GM03348 (cell line): ENCODE data around the gene NCBP2L.

Experiments
- DNase-seq: peaks from one replicate; pipeline ENCODE4 v3.0.0; 2012; ENCODE audit warnings: low spot score

The NCBP2L gene

DNA sequence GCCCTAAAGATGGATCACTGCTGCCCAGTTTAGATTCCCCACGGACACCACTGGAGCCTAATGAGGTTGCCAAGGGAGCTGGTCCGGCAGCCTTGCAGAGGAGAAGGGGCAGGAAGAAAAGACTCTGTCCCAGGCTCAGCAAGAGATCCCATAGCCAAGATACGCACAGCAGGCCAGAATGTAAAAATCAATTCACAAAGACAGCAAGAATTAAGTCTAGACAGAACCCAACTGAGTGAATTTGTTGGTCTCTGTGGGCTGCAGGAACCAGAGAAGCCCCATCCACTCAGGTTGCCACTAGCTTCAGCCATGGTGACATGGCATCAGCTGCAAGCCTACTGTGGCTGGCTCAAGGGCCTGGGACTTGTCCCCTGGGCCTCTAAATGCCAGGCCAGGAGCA, 24.8 kb upstream of the NCBP2L start:
- DNase-seq = no peak

DNA sequence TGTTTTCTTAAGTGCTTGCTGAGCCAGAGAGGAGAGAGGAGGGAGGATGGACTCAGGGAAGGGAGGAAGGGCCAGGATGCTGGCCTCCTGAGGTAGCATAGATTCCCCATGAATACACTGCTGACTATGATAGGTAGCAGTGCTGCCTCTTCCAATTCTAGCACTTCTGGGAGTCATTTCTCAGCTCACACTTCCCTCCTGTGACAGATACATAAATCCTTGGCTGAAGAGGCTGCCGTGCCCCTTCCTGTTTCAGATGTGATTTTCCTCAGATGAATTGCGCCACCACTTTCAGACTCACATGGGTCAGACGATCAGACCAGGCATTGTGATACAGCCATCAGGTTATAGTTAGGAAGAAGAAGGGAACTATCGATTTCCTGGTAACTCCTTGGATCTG, 24.3 kb upstream of the NCBP2L start:
- DNase-seq = no peak

DNA sequence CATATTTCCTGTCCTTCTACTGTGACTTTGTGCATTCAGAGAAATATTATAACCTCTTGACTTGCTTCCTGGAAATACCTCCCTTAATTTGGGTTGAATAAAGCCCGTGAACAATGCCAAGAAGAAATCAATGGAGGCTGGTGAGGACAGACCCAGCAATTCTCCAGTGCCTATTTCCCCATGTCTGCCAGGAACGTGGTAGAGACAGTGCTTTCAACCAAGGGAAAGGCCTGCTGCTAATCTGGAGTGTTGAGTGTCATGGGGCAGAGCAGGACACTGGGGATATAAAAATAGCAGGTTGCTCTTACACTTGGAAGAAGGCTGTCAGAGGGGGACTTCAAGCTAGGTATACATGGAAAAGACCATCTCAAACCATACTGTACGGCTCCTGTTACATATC, 21.8 kb upstream of the NCBP2L start:
- no peak for DNase-seq

DNA sequence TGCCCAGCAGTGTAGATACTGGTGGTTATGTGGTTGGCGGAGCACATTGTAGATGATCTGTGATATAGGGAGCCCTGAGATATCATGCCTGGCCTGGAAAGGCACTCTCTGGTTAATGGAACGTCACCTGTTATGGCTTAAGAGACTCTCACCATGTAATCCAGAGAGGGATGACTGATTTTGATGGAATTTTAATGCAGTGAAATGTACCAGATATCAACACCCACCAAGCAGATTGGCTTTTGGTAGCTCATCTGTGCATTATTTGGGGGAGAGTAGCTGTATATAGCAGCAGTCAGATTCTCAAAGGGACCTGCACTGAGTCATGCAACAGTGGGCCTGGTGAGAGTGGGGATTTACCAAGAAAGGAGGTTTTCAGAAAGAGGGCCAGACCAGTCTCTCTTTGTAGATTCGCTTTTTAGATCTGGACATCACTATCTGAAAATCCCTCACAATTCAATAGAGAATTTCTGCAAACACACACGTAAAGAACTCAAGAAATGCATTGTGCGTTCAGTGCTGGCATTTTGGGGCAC, 19.2 kb upstream of the NCBP2L start:
- no peak for DNase-seq

DNA sequence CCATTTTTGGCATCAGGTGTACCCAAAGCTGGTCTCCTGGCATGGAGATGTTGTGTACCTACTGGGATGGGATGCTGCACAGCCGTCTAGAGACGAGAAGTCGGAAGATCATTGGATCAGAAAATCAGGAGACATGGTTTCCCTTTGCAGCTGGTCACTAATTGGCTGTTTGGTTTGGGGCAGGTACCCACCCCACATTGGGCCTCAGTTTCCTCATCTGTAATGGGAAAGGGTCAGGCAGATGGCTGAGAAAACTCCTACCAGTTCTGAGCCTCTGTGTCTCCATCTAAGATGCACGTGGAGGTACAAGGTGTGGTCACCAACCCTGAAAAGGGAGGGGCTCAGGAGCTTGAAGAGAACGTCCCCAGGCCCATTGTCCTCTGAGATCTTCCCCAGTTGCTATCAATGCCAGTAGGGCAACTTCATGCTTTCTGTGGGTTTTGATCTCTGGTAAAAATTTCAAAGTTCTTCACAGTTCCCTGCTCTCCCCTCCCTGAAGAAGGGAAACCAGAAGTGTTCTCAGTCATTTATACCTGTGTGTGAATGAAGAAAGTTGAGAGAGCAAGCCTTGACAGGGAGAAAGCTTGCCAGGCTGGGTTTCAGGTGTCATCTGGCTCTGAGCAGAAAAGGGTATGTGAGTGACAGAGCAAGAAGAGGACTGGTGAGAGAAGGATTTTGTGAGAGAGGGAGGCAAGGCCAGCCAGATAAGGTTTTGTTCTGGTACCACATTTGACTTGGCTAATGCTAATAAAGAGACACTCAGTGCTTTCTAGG, 17.0 kb upstream of the NCBP2L start:
- DNase-seq = no peak

DNA sequence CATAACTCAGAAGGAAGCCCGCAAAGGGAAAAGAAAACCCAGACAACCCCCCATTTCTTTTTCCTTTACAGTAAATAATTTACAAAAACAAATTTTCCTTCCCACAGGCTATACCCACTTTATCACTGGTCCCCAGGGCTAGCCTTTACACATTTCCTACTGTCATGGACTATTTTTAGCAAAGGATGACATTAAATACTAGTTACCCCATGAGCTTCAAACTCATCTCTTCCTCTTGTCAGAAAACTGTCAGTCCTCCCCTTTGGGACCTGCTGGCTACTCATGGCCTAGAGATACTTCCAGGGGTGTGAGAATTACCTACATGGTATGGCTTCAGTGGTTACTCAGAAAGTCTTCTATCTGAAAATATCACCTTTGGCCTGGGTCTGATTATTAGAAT, 13.9 kb upstream of the NCBP2L start:
- DNase-seq = no peak

DNA sequence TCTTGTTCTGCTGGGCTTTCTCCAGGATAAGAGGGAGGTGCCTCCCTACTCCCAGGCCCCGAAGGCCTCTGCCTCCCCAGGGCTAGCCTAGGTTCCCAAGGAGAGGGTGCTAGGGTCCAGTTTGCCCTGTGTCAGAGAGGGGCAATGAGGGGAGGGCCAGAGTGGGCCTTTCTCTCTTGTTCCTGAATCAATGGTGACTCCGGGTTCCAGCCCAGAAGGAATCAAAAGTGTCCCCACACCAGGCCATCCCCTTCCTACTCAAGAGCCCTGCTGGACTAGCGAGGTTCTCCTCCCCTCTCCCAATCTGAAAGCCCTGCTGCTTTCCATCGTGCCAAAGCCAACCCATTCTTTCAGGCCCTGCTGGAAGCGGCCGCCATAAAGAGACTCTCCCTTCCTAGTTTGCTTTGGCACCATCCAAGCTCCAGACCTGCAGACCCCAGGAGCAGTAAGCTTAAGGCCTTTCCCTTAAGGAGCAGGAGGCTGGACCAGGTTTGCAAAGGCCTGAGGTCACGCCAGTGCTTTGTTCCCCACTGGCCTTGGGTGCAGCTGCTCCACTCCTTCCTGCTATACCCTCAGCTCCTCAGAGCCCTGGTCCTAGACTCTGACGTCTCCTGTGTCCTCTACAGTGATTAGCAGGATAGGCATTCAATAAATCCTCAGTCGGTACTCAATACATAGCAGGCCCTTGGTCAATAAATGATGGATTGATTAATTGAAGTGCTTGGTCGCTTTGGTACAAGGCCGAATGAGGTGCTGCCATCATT, 12.5 kb upstream of the NCBP2L start:
- no peak for DNase-seq

DNA sequence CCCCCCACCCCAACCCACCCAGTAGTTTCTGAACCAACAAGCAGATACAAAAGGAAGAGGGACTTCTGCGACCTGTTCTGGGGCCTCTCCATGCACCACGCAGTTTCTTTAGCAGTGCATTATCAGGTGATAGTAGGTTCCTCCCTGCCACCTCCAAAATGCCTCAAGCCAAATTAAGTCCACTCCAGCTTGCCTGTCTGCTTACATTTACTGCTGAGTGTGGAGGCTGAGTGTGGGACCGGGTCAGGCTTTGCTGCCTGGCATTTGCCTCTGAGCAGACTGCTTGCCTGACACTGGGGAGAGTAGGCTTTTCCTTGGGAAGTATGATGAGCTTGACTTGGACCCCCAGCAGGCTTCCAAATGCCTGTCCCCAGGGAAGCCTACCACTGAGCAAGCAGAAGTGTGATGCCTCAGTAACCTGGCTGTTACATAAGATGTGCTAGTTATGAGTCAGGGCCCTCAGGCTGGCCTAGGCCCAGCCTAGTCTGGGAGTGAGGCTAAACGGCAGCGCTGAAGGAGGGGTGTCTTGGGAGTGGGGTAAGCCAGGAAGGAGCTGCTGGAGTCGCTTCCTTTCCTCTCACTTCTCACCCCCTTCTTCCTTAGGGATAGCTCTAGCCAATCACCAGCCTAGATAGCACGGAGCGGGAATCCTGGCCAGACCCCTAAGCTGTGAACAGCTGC, 10.9 kb upstream of the NCBP2L start:
- DNase-seq = peak; percentile 23

DNA sequence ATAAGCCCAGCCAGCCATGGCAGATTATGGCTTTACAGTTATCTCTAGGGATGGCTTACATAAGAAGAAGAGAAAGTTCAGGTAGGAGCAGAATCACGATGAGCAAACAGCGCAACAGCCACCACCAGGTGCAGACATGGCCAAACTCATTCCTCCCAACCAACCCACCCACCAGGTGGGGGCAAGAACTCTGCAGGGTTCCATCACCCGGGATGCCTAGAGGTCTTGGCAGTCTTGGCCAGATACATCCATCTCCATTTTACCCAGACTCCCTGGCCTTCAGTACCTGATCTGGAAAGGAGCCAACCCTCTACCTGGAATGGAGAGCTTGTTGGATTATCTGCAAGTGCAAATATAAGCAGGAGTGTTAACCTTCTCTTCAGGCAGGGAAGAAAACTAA, 9.5 kb upstream of the NCBP2L start:
- DNase-seq = no peak

DNA sequence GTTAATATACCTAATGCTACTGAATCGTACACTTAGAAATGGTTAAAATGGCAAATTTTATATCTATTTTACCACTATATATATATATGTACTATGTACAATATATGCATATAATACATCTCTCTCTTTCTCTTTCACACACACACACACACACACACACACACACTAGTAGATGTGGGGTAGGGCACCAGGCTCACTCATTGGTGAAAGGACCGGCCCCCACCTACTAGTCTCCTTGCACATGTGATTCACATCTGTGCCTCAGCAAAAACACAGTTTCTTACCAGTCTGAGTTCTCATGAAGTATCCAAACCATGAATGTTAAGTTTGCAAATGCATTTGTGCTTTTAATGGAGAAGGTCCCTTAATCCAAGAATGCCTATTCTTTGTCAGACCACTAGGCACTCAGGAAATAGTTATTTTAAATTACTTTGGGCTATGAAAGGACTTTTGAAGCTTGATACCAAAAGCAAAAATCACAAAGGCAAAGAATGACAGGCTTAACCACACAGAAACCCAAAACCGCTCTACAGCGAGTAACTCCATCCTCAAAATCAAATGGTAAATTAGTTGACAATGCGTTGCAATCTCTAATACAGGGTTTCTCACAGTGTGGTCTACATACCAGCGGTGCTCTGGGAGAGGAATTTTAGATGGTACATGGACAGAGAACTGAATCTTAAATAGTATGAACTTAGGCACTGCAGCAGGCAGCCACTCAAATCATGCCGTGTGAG, 7.8 kb upstream of the NCBP2L start:
- no peak for DNase-seq

DNA sequence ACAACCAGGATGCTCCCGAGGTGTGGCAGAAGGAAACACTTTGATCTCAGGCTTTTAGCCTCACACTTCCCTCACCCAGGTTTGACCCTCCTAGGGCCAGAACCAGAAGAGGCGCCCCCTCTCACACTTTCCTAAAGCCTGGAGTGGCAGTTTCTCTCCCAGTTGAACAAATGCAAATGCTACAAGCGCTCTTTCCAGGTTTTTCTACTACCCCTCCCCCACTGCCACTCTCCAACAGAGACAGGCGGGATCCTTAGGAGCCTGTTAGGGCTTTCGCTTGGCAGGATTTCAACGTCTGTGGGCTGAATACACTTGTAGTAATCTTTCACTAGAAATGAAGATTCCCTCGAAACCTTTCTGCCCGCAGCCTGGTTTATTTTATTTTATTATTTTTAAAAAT, 4.3 kb upstream of the NCBP2L start:
- DNase-seq = no peak

DNA sequence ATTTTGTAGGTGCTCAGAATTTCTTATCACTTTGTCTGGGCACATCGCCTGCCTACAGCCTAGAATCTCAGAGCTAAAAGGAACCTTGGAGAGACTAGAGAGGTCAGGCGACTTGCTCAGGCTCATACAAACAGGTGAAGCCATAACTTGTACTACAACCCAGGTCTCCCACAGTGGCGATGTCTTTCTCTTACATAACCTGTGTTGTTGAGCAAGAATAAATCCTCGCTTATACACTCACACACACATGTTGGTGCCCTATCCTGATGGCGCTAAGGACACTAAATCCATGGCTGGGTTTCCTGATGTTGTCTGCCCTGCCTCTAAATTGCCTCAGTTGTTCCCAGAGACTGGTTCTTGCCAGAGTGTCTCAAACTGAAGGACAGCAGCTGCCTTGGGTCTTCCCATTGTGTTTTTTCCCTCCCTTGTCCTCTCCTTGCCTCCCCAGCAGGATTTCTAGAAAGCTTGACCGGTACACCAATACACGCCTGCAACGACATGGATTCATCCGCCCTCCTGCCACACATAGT, 3.6 kb upstream of the NCBP2L start:
- DNase-seq = no peak

DNA sequence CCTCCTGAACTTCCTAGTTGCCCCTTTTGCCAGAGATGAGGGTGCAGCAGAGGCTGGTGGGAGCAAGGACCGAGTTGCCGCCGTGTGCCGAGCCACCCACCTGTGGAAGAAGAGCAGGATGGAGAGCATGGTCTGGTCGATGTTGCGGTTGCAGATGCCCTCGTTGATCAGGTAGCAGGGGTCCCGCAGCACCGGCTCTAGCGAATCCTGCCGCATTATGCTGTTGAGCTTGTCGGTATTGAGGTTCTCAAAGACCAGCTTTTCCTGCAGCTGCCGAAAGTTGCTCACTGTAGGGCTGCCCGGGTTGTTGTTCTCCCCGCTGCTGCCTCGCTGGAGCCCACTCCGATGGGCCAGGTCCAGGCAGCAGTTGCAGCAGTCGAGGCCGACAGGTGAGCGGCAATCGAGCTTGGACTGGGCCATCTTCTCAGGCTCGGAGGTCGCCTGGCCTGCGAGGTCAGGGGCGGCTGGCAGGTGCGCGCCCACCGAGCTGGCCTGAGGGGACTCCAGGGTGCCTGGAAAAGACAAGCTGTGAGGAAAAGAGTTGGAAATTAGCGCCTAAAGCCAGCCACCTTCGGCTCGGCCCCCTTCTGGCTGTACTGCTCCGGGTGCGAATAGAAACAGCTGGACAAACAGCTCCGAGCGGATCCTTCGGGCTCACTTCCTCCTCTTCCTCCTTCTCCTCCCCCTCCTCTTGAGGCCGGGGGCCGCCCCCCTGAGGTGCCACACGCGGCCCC, 2.4 kb upstream of the NCBP2L start:
- no peak for DNase-seq

DNA sequence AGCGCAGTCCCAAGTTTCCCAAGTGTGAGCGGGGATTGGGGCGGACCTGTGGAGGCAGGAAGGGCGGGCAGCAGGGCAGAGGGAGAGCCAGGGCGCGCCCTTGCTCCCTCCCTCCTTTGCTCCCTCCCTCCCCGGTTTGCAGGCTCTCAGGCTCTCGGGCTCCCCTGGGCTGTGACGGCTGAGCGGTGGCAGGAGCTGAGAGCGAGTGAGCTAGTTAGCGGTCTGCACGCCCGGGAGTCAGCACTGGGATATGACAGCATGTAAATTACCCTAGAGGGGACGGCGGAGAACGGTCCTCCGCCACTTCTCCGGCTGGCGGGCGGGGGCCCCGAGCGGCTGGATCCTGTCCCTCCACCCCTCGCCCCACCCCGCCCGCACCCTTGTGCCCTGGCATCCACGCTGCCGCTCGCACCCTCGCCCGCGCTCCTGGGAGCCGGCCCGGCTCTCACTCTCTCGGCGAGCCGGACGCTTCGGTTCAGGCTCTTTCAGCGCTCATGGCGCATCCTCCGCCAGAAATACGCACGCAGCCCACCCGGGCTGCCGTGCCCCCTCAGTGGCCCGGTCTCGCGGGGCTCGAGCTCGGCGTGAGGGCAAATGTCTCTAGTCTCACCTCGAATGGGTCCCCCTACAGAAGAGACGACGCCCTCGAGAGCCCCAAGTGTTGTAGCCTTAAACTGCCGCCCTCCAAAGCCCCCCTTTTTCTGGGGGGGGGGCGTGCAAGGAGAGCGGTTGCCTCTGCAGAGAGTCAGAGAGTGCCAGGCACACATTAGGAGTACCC, 1.6 kb upstream of the NCBP2L start, which contains the start of gene TSC22D3:
Gene TSC22D3 (minus strand): TSS at position 54 of the 778 bp plus-strand sequence. CDS start 368 bp downstream, outside the sequence.
- DNase-seq = peak; percentile 71

DNA sequence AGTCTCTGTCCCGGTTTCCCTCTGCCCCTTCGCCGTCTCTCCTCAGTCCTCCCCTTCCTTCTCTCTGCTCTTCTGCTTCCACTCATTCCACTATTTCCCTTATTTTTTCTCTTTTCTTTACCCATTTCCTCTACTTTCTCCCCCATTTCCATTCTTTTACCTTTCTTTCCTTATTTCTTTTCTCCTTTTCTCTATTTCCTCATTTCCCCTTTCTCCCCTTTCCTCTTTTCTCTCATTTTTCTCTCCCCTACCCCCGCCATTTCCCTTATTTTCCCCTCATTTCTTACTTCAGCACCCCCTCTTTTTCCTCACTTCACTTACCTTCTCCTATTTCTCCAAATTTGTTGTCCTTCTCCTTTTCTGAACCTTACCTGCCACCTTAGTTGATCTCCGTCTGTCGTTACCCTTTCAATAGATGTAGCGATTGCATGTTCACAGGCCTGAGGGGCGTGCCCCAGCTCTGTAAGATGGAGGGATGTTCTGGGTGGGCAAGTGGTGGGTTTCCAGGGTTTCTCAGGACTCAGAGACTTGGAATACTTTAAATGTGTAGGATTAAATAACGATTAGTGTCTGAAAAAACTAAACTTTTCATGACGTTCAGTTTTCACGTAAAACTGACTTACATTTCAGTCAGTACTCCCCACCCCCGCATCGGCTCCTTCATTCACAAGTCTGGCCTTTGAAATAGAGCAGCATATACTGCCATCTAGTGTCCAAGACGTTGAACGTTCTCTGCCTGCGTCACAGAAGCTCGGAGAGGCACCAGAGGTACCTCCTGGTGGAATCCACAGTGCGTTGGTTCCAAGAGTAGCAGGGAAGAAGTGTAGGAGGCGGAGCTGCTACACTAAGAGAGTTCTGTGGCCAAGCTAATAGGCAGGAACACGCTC, 641 bp upstream of the NCBP2L start:
- DNase-seq = peak; percentile 70

DNA sequence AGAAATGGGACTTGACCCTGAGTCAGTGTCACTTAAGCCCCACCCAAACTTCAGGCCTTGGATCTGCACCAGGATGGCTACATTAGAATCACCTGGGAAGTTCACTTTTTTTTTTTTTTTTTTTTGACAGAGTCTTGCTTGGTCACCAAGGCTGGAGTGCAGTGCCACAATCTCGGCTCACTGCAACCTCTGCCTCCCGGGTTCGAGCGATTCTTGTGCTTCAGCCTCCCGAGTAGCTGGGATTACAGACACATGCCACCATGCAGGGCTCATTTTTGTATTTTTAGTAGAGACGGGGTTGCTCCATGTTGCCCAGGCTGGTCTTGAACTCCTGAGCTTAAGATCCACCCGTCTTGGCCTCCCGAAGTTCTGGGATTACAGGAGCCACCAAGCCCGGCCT, 3.0 kb downstream of the NCBP2L start:
- DNase-seq = no peak

DNA sequence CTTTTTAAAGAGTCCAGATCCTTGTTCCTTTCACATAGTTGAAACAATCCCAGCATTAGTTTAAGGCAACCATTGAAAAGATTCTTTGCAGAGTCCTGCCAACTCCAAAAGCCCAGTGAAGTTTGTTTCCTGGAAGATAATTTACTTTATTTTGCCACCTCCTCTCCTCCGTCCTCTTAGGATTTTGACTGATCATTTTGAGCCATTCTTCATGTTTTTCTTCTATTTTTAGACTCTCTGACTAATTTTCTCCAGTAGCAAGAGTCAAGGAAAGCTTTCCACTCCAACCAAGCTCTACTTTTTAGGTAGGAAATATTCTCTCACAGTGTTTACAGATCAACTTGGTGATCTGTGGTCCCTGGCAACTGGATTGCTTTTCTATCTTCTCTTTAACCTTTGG, 10.3 kb downstream of the NCBP2L start:
- no peak for DNase-seq

DNA sequence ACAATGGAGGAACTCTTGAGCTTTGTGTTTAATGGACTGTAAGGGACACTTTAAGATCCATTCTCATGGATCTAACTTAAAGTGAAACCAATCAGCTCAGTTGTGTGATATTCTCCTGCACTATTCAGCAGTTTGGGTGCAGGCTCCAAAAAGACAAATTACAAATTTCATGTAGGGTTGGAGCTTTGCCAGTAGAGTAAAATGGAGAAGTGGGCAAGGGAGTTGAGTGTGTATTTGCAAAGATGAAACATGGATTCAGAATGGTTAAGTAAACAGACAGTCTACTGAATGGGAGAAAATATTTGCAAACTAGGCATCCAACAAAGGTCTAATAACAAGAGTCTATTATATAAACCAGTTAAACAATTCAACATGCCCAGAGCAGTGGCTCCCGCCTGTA, 26.9 kb downstream of the NCBP2L start:
- DNase-seq = no peak

DNA sequence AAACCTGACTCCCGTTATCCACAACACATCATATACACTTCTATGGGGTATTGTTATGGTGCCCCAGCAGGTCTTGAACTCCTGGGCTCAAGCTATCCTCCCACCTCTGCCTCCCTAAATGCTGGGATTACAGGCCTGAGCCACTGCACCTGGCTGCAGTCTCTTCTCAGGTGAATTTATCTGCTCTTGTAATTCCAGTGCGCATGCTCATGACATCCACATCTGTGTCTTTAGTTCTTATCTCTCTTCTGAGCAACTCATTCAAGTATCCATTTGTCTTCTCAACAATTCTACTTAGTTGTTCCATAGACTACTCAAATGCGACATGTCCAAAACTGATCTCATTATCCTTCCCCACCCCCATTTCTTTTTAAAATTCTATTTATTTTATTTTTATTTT, 27.6 kb downstream of the NCBP2L start:
- DNase-seq = no peak
